T-helper 22 cell (primary cell): ENCODE results near the gene HEXD.
"Not testable (repeated sequence)": the region's sequence is repeated elsewhere in the genome, so short reads cannot be mapped to it uniquely, and the experiment has no call there.

Experiments
- DNase-seq: peaks from one replicate; pipeline ENCODE4 v3.0.0-alpha.2; 2020; ENCODE audit warnings: low read depth

Gene HEXD

GRCh38 chr17:82418001-82418986 is at the start of gene HEXD, which contains the start of gene OGFOD3:
Gene HEXD (plus strand): TSS chr17:82418347. CDS start chr17:82419800, 1,453 bp downstream.
Gene OGFOD3 (minus strand): TSS chr17:82418586. CDS start chr17:82418485, 101 bp downstream.
- peak; percentile 77 for DNase-seq

DNA sequence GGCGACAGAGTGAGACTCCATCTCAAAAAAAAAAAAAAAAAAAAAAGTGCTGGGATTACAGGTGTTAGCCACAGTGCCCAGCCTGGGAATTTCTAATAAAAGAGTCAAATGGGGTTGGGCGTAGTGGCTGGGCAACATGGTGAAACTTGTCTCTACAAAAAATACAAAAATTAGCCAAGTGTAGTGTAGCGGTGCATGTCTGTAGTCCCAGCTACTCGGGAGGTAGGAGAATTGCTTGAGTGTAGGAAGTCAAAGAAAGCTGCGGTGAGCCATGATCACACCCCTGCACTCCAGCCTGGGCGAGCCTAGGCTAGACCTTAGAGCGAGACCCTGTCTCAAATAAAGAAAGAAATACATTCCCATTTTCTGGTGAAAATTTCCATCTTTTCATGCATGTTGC is 48.9 kb upstream of the HEXD start:
- no peak for DNase-seq

DNA sequence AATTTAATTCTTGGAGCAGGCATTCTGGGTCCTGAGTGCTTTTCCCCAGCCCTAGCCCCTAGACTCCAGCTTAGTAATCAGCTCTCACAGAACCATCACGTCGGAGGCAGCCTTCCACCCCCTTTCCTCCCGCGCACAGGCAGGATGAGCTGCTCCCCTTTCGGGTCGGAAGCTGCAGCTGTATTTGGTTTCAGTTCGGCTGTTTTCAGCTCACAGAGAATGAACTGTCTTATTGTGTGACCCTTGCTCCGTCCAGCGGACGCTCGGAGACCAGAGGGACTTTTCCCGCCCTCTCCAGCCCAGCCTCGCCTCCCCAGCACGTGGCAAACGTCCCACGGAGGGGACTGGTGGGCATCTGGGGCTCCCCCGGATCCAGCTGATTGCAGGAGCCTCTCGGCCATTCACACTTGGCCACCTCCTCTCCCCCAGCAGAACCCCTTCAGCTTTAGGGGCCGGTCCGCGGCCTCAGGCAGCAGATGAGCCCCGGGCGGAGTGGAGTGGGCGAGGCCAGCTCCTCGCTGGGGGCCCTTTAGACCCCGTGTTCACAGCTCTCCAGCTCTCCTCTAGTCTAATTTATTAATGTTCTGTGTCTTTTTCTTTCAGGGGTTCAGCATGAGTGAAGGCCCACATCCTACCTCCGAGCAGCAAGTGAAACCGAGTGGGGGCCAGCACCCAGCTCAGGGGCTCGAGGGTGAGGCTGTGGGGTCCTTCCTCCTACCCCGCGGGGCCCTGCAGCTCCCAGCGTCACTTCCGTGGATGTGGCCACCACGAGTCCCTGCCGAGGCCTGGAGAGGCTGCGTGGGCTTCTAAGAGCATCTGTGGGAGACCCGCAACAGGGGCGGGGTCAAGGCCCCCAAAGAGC is 47.4 kb upstream of the HEXD start:
- DNase-seq, result no peak

GRCh38 chr17:82371333-82372248 is 46.6 kb upstream of the HEXD start, which contains the start of gene UTS2R:
Gene UTS2R (plus strand): TSS chr17:82371765. CDS start chr17:82374325, 2,560 bp downstream.
- DNase-seq, result no peak

- DNase-seq, result no peak
Observed at GRCh38 chr17:82372249-82373071, 45.7 kb upstream of the HEXD start.

- DNase-seq, result not testable (repeated sequence)
Observed at GRCh38 chr17:82373072-82373452, 45.1 kb upstream of the HEXD start.

DNA sequence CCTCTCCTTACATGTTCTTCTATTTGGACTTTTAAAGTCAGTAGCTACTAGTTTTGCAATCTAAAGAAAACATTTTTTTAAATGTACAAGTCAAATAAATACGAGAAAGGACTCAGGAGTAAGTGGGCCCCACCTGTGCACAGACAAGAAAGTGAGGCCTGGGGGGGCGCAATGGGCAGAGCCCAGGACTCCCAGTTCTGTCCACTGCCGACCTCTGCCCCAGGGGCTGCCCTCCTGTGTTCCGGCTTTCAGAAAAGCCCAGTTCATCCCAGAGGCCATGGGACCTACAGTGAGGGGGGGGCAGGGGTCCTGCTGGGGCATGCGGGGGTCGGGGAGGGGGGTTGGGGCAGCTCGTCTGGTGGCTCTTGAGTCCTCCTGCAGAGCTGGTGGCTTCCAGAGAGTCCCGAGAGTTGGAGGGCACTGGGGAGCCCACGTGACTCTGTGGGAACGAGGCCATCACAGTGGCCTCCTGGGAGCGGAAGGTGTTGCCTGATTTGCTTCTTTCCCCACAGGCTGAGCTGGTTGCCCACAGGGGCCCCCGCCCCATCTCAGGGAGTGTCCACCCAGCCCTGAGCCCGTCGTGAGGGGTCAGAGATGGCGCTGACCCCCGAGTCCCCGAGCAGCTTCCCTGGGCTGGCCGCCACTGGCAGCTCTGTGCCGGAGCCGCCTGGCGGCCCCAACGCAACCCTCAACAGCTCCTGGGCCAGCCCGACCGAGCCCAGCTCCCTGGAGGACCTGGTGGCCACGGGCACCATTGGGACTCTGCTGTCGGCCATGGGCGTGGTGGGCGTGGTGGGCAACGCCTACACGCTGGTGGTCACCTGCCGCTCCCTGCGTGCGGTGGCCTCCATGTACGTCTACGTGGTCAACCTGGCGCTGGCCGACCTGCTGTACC is 44.2 kb upstream of the HEXD start:
- DNase-seq, result no peak

DNA sequence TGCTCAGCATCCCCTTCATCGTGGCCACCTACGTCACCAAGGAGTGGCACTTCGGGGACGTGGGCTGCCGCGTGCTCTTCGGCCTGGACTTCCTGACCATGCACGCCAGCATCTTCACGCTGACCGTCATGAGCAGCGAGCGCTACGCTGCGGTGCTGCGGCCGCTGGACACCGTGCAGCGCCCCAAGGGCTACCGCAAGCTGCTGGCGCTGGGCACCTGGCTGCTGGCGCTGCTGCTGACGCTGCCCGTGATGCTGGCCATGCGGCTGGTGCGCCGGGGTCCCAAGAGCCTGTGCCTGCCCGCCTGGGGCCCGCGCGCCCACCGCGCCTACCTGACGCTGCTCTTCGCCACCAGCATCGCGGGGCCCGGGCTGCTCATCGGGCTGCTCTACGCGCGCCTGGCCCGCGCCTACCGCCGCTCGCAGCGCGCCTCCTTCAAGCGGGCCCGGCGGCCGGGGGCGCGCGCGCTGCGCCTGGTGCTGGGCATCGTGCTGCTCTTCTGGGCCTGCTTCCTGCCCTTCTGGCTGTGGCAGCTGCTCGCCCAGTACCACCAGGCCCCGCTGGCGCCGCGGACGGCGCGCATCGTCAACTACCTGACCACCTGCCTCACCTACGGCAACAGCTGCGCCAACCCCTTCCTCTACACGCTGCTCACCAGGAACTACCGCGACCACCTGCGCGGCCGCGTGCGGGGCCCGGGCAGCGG is 43.4 kb upstream of the HEXD start:
- DNase-seq, result no peak

GRCh38 chr17:82375359-82376041 is 42.6 kb upstream of the HEXD start:
- no peak for DNase-seq

GRCh38 chr17:82376042-82376730 is 42.0 kb upstream of the HEXD start:
- no peak for DNase-seq

- not testable (repeated sequence) for DNase-seq
Observed at GRCh38 chr17:82377294-82377693, 40.9 kb upstream of the HEXD start.

DNA sequence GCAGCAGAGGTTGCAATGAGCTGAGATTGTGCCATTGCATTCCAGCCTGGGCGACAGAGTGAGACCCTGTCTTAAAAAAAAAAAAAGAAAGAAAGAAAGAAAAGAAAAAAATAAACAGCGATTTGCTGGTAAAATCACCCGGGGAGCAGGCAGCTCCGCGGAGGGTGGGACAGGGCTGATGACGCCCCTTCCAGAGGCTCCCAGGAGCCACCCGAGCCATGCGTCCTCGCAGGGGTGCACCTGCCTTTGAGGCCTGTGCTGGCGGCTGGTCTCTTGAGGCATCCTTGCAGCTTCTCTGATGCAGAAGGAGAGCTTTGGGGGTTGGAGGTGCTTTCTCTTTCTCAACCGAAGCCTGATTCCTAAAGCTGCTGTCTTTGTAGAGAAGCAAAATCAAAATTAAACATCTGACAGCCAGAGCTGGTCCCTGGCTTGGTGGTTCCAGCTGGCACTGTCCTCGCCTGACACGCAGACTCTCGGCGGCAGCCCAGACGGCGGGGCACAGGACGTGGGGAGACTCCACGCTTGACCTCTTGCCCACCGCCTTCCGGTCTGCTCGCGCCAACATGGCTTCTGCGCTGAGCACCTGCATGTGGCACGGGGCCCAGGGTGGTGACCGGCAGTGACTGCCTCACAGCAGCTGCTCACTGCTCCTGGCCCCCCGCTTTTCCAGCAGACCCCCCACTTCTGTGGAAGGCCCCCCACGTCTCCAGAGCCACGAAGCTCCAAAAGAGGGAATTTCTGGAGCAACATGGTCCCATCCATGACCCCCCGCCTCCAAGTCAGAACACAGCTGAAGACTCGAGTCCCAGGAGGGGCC is 40.0 kb upstream of the HEXD start:
- no peak for DNase-seq

DNA sequence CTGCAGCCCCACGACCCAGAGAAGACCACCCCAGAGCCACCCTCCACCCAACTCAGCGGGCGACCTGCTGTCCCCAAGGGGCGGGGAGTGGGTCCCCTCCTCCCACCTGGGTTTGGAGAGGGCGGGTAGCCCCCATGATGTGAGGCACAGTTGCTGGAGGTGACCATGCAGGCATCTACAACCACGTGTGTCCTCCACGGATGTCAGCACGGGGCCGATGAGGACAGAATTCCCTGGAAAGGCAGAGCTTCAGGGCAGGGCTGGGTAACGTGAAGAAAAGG is 39.5 kb upstream of the HEXD start:
- no peak for DNase-seq

DNA sequence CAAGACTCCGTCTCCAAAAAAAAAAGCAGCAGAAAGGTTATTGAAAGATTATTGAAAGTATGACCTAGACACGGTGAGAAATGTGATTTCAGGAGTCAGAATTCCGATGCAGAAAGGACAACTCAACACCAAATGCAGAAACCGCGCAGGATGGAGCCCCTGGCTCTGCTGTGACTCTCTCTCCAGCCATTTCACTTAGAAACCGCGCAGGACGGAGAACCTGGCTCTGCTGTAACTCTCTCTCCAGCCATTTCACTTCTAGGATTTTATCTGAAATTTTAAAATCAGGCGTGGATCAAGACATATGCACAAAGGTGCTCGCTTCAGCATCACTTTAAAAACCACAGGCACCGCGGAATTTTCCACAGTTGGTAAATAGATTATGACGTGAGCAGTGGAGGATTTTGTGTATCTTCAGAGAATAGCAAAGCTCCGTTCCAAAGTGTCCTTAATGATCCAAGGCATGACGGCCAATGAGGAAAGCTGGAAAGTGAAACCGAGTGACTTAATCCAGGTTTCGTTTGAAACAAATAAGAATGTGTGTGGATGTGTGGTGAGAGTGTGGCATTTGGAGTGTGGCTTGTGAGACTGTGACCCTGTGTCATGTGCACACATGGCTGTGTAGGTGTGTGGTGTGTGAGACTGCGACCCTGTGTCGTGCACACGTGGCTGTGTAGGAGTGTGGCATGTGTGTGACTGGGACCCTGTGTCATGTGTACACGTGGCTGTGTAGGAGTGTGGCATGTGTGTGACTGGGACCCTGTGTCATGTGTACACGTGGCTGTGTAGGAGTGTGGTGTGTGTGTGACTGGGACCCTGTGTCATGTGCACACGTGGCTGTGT is 37.1 kb upstream of the HEXD start:
- no peak for DNase-seq

DNA sequence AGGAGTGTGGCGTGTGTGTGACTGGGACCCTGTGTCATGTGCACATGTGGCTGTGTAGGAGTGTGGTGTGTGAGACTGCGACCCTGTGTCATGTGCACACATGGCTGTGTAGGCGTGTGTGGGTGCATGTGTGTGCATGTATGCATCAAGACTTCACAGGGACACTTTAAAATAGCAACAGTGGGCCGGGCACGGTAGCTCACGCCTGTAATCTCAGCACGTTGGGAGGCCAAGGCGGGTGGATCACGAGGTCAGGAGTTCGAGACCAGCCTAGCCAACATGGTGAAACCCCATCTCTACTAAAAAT is 36.5 kb upstream of the HEXD start:
- DNase-seq, result not testable (repeated sequence)

GRCh38 chr17:82382220-82382932 is 35.8 kb upstream of the HEXD start:
- DNase-seq, result not testable (repeated sequence)
